AG04449 (cell line): ENCODE results near the gene OXCT2.
"Not testable (repeated sequence)": the region's sequence is repeated elsewhere in the genome, so short reads cannot be mapped to it uniquely, and the experiment has no call there.

Experiments used
- CTCF ChIA-PET: fragments of 350-600 bp; formaldehyde crosslinking; extraction: SDS; loops from one replicate; lab custom pipeline; 2021; ENCODE audit warnings: antibody characterized with exemption; lab: Yijun Ruan, JAX
- POLR2A ChIA-PET: fragments of 400-600, 350-600 bp; formaldehyde crosslinking; extraction: SDS; loops from one replicate; lab custom pipeline; 2020; ENCODE audit warnings: antibody characterized with exemption, inconsistent platforms; lab: Yijun Ruan, JAX
- DNase-seq: peaks from one replicate; pipeline ENCODE4 v3.0.0-alpha.2; 2010; ENCODE audit warnings: low read depth, low spot score
- H3K4me3 ChIP-seq: 2 replicates; pipeline ENCODE4 v1.5.1; 2011; ENCODE audit warnings: low read depth, mild to moderate bottlenecking, control low read depth, low read length
- CTCF ChIP-seq: IDR thresholded peaks from one replicate; pipeline ENCODE4 v1.5.1; 2011; ENCODE audit warnings: mild to moderate bottlenecking, moderate library complexity, low read length, control low read depth, inconsistent platforms; ENCODE audit not compliant: insufficient read depth; ENCODE audit errors: missing control alignments

Gene OXCT2

GRCh38 chr1:39779821-39780220 lies 8.7 kb upstream of the OXCT2 start:
- DNase-seq: no peak
- POLR2A ChIA-PET: no interaction called here
- CTCF ChIA-PET: interaction anchor here (3.4 kb wide), 1 partner anchor 19 kb away, joined by 18 read pairs; no protein-coding TSS in a partner anchor
- no peak for TF ChIP-seq CTCF
- H3K4me3 ChIP-seq: no peak overlapping the region

- no peak for DNase-seq
- POLR2A ChIA-PET: no interaction called here
- no peak for TF ChIP-seq CTCF
These were observed 8.0 kb upstream of the OXCT2 start for GRCh38 chr1:39779137-39779536.

GRCh38 chr1:39778463-39779099 lies 7.4 kb upstream of the OXCT2 start:
- POLR2A ChIA-PET, H3K4me3 ChIP-seq, DNase-seq, CTCF ChIA-PET: not testable (repeated sequence)

More at GRCh38 chr1:39779137-39779536, 8.0 kb upstream of the OXCT2 start:
- CTCF ChIA-PET: no interaction called here
- H3K4me3 ChIP-seq: no peak overlapping the region

- CTCF ChIA-PET, POLR2A ChIA-PET, DNase-seq, H3K4me3 ChIP-seq: not testable (repeated sequence)
These were observed 6.7 kb upstream of the OXCT2 start for GRCh38 chr1:39777896-39778295.

- H3K4me3 ChIP-seq: no peak overlapping the region
- no peak for DNase-seq
- no peak for TF ChIP-seq CTCF
- ChIA-PET POLR2A (no interaction called here), CTCF (no interaction called here)
These were observed 6.2 kb upstream of the OXCT2 start for GRCh38 chr1:39777306-39777705.

- no peak for DNase-seq
- H3K4me3 ChIP-seq: no peak overlapping the region
- ChIA-PET POLR2A (no interaction called here), CTCF (no interaction called here)
- no peak for TF ChIP-seq CTCF
These were observed 5.7 kb upstream of the OXCT2 start for GRCh38 chr1:39776886-39777285.

GRCh38 chr1:39776400-39776713 lies 5.2 kb upstream of the OXCT2 start:
- ChIA-PET CTCF (no interaction called here), POLR2A (no interaction called here)
- H3K4me3 ChIP-seq: no peak overlapping the region
- no peak for TF ChIP-seq CTCF
- DNase-seq: no peak

GRCh38 chr1:39775676-39776399 lies 4.7 kb upstream of the OXCT2 start:
- H3K4me3 ChIP-seq, CTCF ChIA-PET, DNase-seq, POLR2A ChIA-PET: not testable (repeated sequence)

- POLR2A ChIA-PET, H3K4me3 ChIP-seq, CTCF ChIA-PET, DNase-seq: not testable (repeated sequence)
These were observed 4.0 kb upstream of the OXCT2 start for GRCh38 chr1:39775141-39775540.

- POLR2A ChIA-PET, H3K4me3 ChIP-seq, CTCF ChIA-PET, DNase-seq: not testable (repeated sequence)
These were observed 2.3 kb upstream of the OXCT2 start for GRCh38 chr1:39773369-39773979.
